WTC11 (cell line): Measurements from ENCODE around the gene IL6R. TPM values are rescaled to one million over a fixed set of nuclear protein-coding genes. Genes with fewer than 3 reads are reported as not detected.

Experiments
- ATAC-seq: fragments of 200-7000 bp; cut with Tn5 transposase; 2 replicates; pipeline ENCODE4 v1.10.0; 2021; ENCODE audit warnings: mild to moderate bottlenecking, moderate library complexity
- CTCF ChIA-PET: fragments of 300-600 bp; sonication (Branson Sonifier 250); formaldehyde crosslinking; loops from one replicate; lab custom pipeline; 2021; ENCODE audit warnings: antibody characterized with exemption; lab: Charles Lee
- POLR2A ChIA-PET: fragments of 350-600 bp; sonication (Branson Sonifier 250); formaldehyde crosslinking; loops from one replicate; lab custom pipeline; 2021; ENCODE audit warnings: antibody characterized with exemption; lab: Charles Lee
- DNase-seq: peaks from one replicate; pipeline ENCODE4 v3.0.0; 2021; ENCODE audit warnings: low spot score
- H3K27ac Mint-ChIP-seq: 2 replicates; pipeline ENCODE4 v1.8.0; 2021; ENCODE audit warnings: mixed read lengths
- H3K27me3 Mint-ChIP-seq: 2 replicates; pipeline ENCODE4 v1.8.0; 2021; ENCODE audit warnings: low read depth, mild to moderate bottlenecking, moderate library complexity, mixed read lengths
- H3K36me3 Mint-ChIP-seq: 2 replicates; pipeline ENCODE4 v1.8.0; 2021; ENCODE audit warnings: mixed read lengths
- H3K4me1 Mint-ChIP-seq: 2 replicates; pipeline ENCODE4 v1.8.0; 2022; ENCODE audit warnings: mixed read lengths
- H3K4me3 Mint-ChIP-seq: 2 replicates; pipeline ENCODE4 v1.8.0; 2021; ENCODE audit warnings: mild to moderate bottlenecking, moderate library complexity, mixed read lengths
- H3K9me3 Mint-ChIP-seq: 2 replicates; pipeline ENCODE4 v1.8.0; 2021; ENCODE audit warnings: mixed read lengths
- AFF4 ChIP-seq: sonication (generic); formaldehyde crosslinking; IDR thresholded peaks from 2 replicates; pipeline ENCODE4 v1.8.1; 2023; ENCODE audit warnings: mild to moderate bottlenecking, missing genetic modification reagents, borderline replicate concordance
- CTCF ChIP-seq: fragments of 200-600 bp; IDR thresholded peaks from 2 replicates; pipeline ENCODE4 v1.8.0; 2022; ENCODE audit warnings: antibody characterized with exemption
- E2F1 ChIP-seq: sonication (generic); formaldehyde crosslinking; IDR thresholded peaks from 2 replicates; pipeline ENCODE4 v1.8.0; 2022; ENCODE audit warnings: mild to moderate bottlenecking, missing genetic modification reagents
- EMX1 ChIP-seq: fragments of 250-450 bp; sonication (Bioruptor Pico); IDR thresholded peaks from 2 replicates; pipeline ENCODE4 v1.8.0; 2021; ENCODE audit warnings: mild to moderate bottlenecking
- ETV6 ChIP-seq: sonication (generic); formaldehyde crosslinking; IDR thresholded peaks from 2 replicates; pipeline ENCODE4 v1.8.1; 2022; ENCODE audit warnings: mild to moderate bottlenecking, missing genetic modification reagents
- FOXK1 ChIP-seq: sonication (generic); formaldehyde crosslinking; IDR thresholded peaks from 2 replicates; pipeline ENCODE4 v1.8.0; 2022; ENCODE audit warnings: mild to moderate bottlenecking, moderate library complexity, missing genetic modification reagents
- HMGA2 ChIP-seq: fragments of 250-450 bp; sonication (Bioruptor Pico); IDR thresholded peaks from 2 replicates; pipeline ENCODE4 v1.4.0; 2021; ENCODE audit warnings: mild to moderate bottlenecking, moderate library complexity
- IRF2 ChIP-seq: sonication (generic); formaldehyde crosslinking; IDR thresholded peaks from 2 replicates; pipeline ENCODE4 v1.8.0; 2022; ENCODE audit warnings: low read depth, missing genetic modification reagents, borderline replicate concordance
- JUN ChIP-seq: sonication (generic); formaldehyde crosslinking; IDR thresholded peaks from 2 replicates; pipeline ENCODE4 v1.8.0; 2023; ENCODE audit warnings: mild to moderate bottlenecking, missing genetic modification reagents
- NFYB ChIP-seq: sonication (generic); formaldehyde crosslinking; conservative IDR thresholded peaks from 2 replicates; pipeline ENCODE4 v1.8.0; 2022; ENCODE audit warnings: low read depth, missing genetic modification reagents
- NR2C2 ChIP-seq: sonication (generic); formaldehyde crosslinking; IDR thresholded peaks from 2 replicates; pipeline ENCODE4 v1.8.0; 2022; ENCODE audit warnings: mild to moderate bottlenecking, missing genetic modification reagents
- RELA ChIP-seq: sonication (generic); formaldehyde crosslinking; IDR thresholded peaks from 2 replicates; pipeline ENCODE4 v1.8.1; 2022; ENCODE audit warnings: missing genetic modification reagents, mild to moderate bottlenecking, borderline replicate concordance
- USF1 ChIP-seq: sonication (generic); formaldehyde crosslinking; IDR thresholded peaks from 2 replicates; pipeline ENCODE4 v1.8.0; 2022; ENCODE audit warnings: mild to moderate bottlenecking, missing genetic modification reagents
- ZMAT4 ChIP-seq: fragments of 250-450 bp; sonication (Bioruptor Pico); IDR thresholded peaks from 2 replicates; pipeline ENCODE4 v1.9.0; 2021; ENCODE audit warnings: mild to moderate bottlenecking
- ZNF281 ChIP-seq: sonication (generic); formaldehyde crosslinking; IDR thresholded peaks from 2 replicates; pipeline ENCODE4 v1.8.0; 2023; ENCODE audit warnings: mild to moderate bottlenecking, missing genetic modification reagents
- ZNF416 ChIP-seq: fragments of 250-450 bp; sonication (Bioruptor Pico); IDR thresholded peaks from 2 replicates; pipeline ENCODE4 v1.9.0; 2021; ENCODE audit warnings: mild to moderate bottlenecking, inconsistent platforms
- ZNF423 ChIP-seq: fragments of 250-450 bp; sonication (Bioruptor Pico); IDR thresholded peaks from 2 replicates; pipeline ENCODE4 v2.1.2; 2022; ENCODE audit warnings: mild to moderate bottlenecking, moderate library complexity
- ZNF425 ChIP-seq: fragments of 250-450 bp; sonication (Bioruptor Pico); conservative IDR thresholded peaks from 2 replicates; pipeline ENCODE4 v1.9.0; 2021; ENCODE audit warnings: mild to moderate bottlenecking
- total RNA-seq: library from RNA; stranded (reverse); gene quantifications from 3 replicates; pipeline ENCODE4 v1.2.3, GENCODE V29; 2021

The IL6R gene
- total RNA-seq, 1 experiment from 2014 or later = 7.0 TPM

GRCh38 chr1:154436433-154436832, 31.3 kb downstream of the IL6R start:
- TF ChIP-seq AFF4 (CRISPR knock-in tag) = no peak
- no peaks in the 10 kb centered on the region for H3K36me3 Mint-ChIP-seq

GRCh38 chr1:154440036-154440804, 35.1 kb downstream of the IL6R start:
- H3K36me3 Mint-ChIP-seq = no peaks in the 10 kb centered on the region
- ChIA-PET POLR2A (no interaction called here), CTCF (interaction anchor here (0.7 kb wide), 1 partner anchor 60 kb away, joined by 3 read pairs; no protein-coding TSS in a partner anchor)
- ATAC-seq = no peak
- no peaks in the 10 kb centered on the region for H3K27me3 Mint-ChIP-seq
- no peak overlapping the region for H3K27ac Mint-ChIP-seq
- peaks cover 5% of the 10 kb centered on the region for H3K4me1 Mint-ChIP-seq
- DNase-seq = no peak
- TF ChIP-seq NR2C2 (CRISPR knock-in tag) (no peak), FOXK1 (CRISPR knock-in tag) (no peak), EMX1 (CRISPR knock-in tag) (no peak), IRF2 (CRISPR knock-in tag) (no peak), NFYB (CRISPR knock-in tag) (no peak), ZNF425 (CRISPR knock-in tag) (no peak), JUN (CRISPR knock-in tag) (no peak), ZMAT4 (CRISPR knock-in tag) (no peak), ZNF281 (no peak), HMGA2 (CRISPR knock-in tag) (no peak), ETV6 (no peak), ZNF423 (CRISPR knock-in tag) (no peak), RELA (CRISPR knock-in tag) (no peak), USF1 (no peak), E2F1 (CRISPR knock-in tag) (no peak), ZNF416 (CRISPR knock-in tag) (no peak), CTCF (no peak)
- TF ChIP-seq, all 79 proteins: peak for 0
- Mint-ChIP-seq H3K9me3 (no peaks in the 10 kb centered on the region), H3K4me3 (no peak overlapping the region)

More at GRCh38 chr1:154436433-154436832, 31.3 kb downstream of the IL6R start:
- Mint-ChIP-seq H3K4me3 (no peak overlapping the region), H3K4me1 (peaks cover 19% of the 10 kb centered on the region), H3K9me3 (no peaks in the 10 kb centered on the region), H3K27me3 (no peaks in the 10 kb centered on the region), H3K27ac (no peak overlapping the region)
- ATAC-seq (no peak), DNase-seq (no peak)
- POLR2A ChIA-PET = no interaction called here
- CTCF ChIA-PET = no interaction called here
